ENCODE data around the gene CLEC11A.

- TF ChIP-seq CTCF (IDR thresholded peaks at IDR 0.05) (no peak), POLR2A (IDR thresholded peaks at IDR 0.05) (no peak)
These were observed 22.1 kb downstream of the CLEC11A start for GRCh38 chr19:50745221-50745620.
